Mesendoderm (in vitro differentiated cells): ENCODE measurements around the gene SYNE2.

Experiments
- DNase-seq: peaks from one replicate; pipeline ENCODE4 v3.0.0; 2013
- H2AK5ac ChIP-seq: 2 replicates; pipeline ENCODE4 v1.6.1; 2013; ENCODE audit warnings: low read length, inconsistent platforms
- H2BK120ac ChIP-seq: 2 replicates; pipeline ENCODE4 v1.6.1; 2013; ENCODE audit warnings: low read depth, mild to moderate bottlenecking, low read length, moderate library complexity, mixed read lengths
- H2BK15ac ChIP-seq: replicated peaks from 2 replicates; pipeline ENCODE4 v1.6.1; 2013; ENCODE audit warnings: low read depth, mild to moderate bottlenecking, moderate library complexity
- H2BK5ac ChIP-seq: 2 replicates; pipeline ENCODE4 v1.6.1; 2013; ENCODE audit warnings: low read length, inconsistent platforms
- H3K18ac ChIP-seq: 2 replicates; pipeline ENCODE4 v1.6.1; 2013; ENCODE audit warnings: mild to moderate bottlenecking, low read length, mixed read lengths
- H3K23ac ChIP-seq: one replicate; pipeline ENCODE4 v1.6.1; 2013; ENCODE audit warnings: low read length
- H3K27ac ChIP-seq: 2 replicates; pipeline ENCODE4 v1.5.1; 2013; ENCODE audit warnings: low read depth, mild to moderate bottlenecking, inconsistent platforms, low read length, moderate library complexity
- H3K27me3 ChIP-seq: 2 replicates; pipeline ENCODE4 v1.6.1; 2013; ENCODE audit warnings: low read length, control low read depth, mild to moderate bottlenecking, inconsistent platforms; ENCODE audit not compliant: insufficient read depth, poor library complexity
- H3K36me3 ChIP-seq: 2 replicates; pipeline ENCODE4 v1.6.1; 2013; ENCODE audit warnings: low read length, inconsistent platforms; ENCODE audit not compliant: control insufficient read depth, insufficient read depth
- H3K4ac ChIP-seq: one replicate; pipeline ENCODE4 v1.6.1; 2013; ENCODE audit warnings: low read depth, mild to moderate bottlenecking, low read length, moderate library complexity
- H3K4me1 ChIP-seq: 2 replicates; pipeline ENCODE4 v1.6.1; 2013; ENCODE audit warnings: low read depth, low read length, inconsistent platforms; ENCODE audit not compliant: control insufficient read depth
- H3K4me2 ChIP-seq: 2 replicates; pipeline ENCODE4 v1.6.1; 2013; ENCODE audit warnings: low read length
- H3K4me3 ChIP-seq: 2 replicates; pipeline ENCODE4 v1.5.1; 2013; ENCODE audit warnings: mild to moderate bottlenecking, low read length
- H3K56ac ChIP-seq: one replicate; pipeline ENCODE4 v1.6.1; 2013; ENCODE audit warnings: low read length
- H3K79me1 ChIP-seq: 2 replicates; pipeline ENCODE4 v1.6.1; 2013; ENCODE audit warnings: low read length, inconsistent platforms
- H3K79me2 ChIP-seq: 2 replicates; pipeline ENCODE4 v1.6.1; 2013; ENCODE audit warnings: mild to moderate bottlenecking, low read length; ENCODE audit not compliant: control insufficient read depth, insufficient read depth
- H3K9ac ChIP-seq: 2 replicates; pipeline ENCODE4 v1.6.1; 2013; ENCODE audit warnings: low read length, inconsistent platforms
- H4K5ac ChIP-seq: one replicate; pipeline ENCODE4 v1.6.1; 2013; ENCODE audit warnings: low read length
- H4K8ac ChIP-seq: one replicate; pipeline ENCODE4 v1.6.1; 2013; ENCODE audit warnings: low read depth, mild to moderate bottlenecking, control low read depth, low read length, moderate library complexity
- whole genome bisulfite sequencing: extraction: QIAGEN DNeasy Blood & Tissue Kit; methylation state at CpG from one replicate; pipeline ENCODE4 v1.1.7; 2013; ENCODE audit warnings: low lambda C conversion rate, missing lambda C conversion rate; ENCODE audit not compliant: insufficient coverage; ENCODE audit errors: extremely low coverage; 5-methylcytosine and 5-hydroxymethylcytosine counted together

SYNE2 gene

GRCh38 chr14:64060199-64060545 lies 207.4 kb downstream of the SYNE2 start:
- H3K56ac ChIP-seq: no peak overlapping the region
- no peaks in the 10 kb centered on the region for H3K79me1 ChIP-seq
- no peak overlapping the region for H2AK5ac ChIP-seq
- no peak overlapping the region for H3K4me2 ChIP-seq
- no peak overlapping the region for H3K4ac ChIP-seq
- H3K4me1 ChIP-seq: peaks cover 2% of the 10 kb centered on the region
- no peak overlapping the region for H3K18ac ChIP-seq
- H4K5ac ChIP-seq: no peak overlapping the region
- no peak overlapping the region for H3K23ac ChIP-seq
- H3K79me2 ChIP-seq: no peaks in the 10 kb centered on the region
- DNase-seq: no peak
- H3K27ac ChIP-seq: no peak overlapping the region
- H3K9ac ChIP-seq: no peak overlapping the region
- no peak overlapping the region for H4K8ac ChIP-seq
- no peak overlapping the region for H2BK15ac ChIP-seq
- H2BK120ac ChIP-seq: no peak overlapping the region
- H3K27me3 ChIP-seq: no peaks in the 10 kb centered on the region
- no CpG with 5 or more reads among the region's 1 CpG for WGBS
- H3K4me3 ChIP-seq: no peak overlapping the region
- H2BK5ac ChIP-seq: no peak overlapping the region
- no peaks in the 10 kb centered on the region for H3K36me3 ChIP-seq

- no peak overlapping the region for H3K56ac ChIP-seq
- H4K8ac ChIP-seq: no peak overlapping the region
- no CpG with 5 or more reads among the region's 5 CpGs for WGBS
- no peak overlapping the region for H3K18ac ChIP-seq
- no peak overlapping the region for H3K9ac ChIP-seq
- H3K4me1 ChIP-seq: peaks cover 2% of the 10 kb centered on the region
- H2BK15ac ChIP-seq: no peak overlapping the region
- H3K27me3 ChIP-seq: no peaks in the 10 kb centered on the region
- H3K79me2 ChIP-seq: no peaks in the 10 kb centered on the region
- H3K79me1 ChIP-seq: no peaks in the 10 kb centered on the region
- H2BK5ac ChIP-seq: no peak overlapping the region
- no peaks in the 10 kb centered on the region for H3K36me3 ChIP-seq
- no peak overlapping the region for H3K4me2 ChIP-seq
- no peak overlapping the region for H2BK120ac ChIP-seq
- H3K27ac ChIP-seq: no peak overlapping the region
- H4K5ac ChIP-seq: peak overlapping the region; percentile 26
- no peak overlapping the region for H3K23ac ChIP-seq
- no peak overlapping the region for H2AK5ac ChIP-seq
- H3K4ac ChIP-seq: no peak overlapping the region
- no peak overlapping the region for H3K4me3 ChIP-seq
- DNase-seq: peak; percentile 94
These were observed 207.9 kb downstream of the SYNE2 start for GRCh38 chr14:64060648-64061096.

GRCh38 chr14:64061115-64061514 lies 208.3 kb downstream of the SYNE2 start:
- Histone ChIP-seq H3K56ac (no peak overlapping the region), H3K18ac (no peak overlapping the region), H3K27me3 (no peaks in the 10 kb centered on the region), H3K36me3 (no peaks in the 10 kb centered on the region), H3K79me1 (no peaks in the 10 kb centered on the region), H3K4me2 (no peak overlapping the region), H3K23ac (no peak overlapping the region), H3K4me1 (peaks cover 2% of the 10 kb centered on the region), H3K27ac (no peak overlapping the region), H3K4me3 (no peak overlapping the region), H2AK5ac (no peak overlapping the region), H2BK5ac (no peak overlapping the region), H2BK120ac (no peak overlapping the region), H3K79me2 (no peaks in the 10 kb centered on the region), H4K8ac (no peak overlapping the region), H2BK15ac (no peak overlapping the region), H3K4ac (no peak overlapping the region), H4K5ac (peak overlapping the region; percentile 26), H3K9ac (no peak overlapping the region)
- no peak for DNase-seq
- no CpG with 5 or more reads among the region's 1 CpG for WGBS

- Histone ChIP-seq H3K4me2 (no peak overlapping the region), H3K36me3 (no peaks in the 10 kb centered on the region), H3K9ac (no peak overlapping the region), H3K18ac (no peak overlapping the region), H4K5ac (no peak overlapping the region), H3K4ac (no peak overlapping the region), H3K4me1 (peaks cover 2% of the 10 kb centered on the region), H3K27me3 (no peaks in the 10 kb centered on the region), H2BK120ac (no peak overlapping the region), H3K79me1 (no peaks in the 10 kb centered on the region), H3K79me2 (no peaks in the 10 kb centered on the region), H4K8ac (no peak overlapping the region), H2BK5ac (no peak overlapping the region), H3K4me3 (no peak overlapping the region), H3K27ac (no peak overlapping the region), H2BK15ac (no peak overlapping the region), H2AK5ac (no peak overlapping the region), H3K56ac (no peak overlapping the region), H3K23ac (no peak overlapping the region)
- 100% methylated on average over 1 of the region's 1 CpG for WGBS
- no peak for DNase-seq
These were observed 208.9 kb downstream of the SYNE2 start for GRCh38 chr14:64061706-64062105.

- H3K4me1 ChIP-seq: peaks cover 2% of the 10 kb centered on the region
- no peak overlapping the region for H3K4me3 ChIP-seq
- no peak overlapping the region for H2BK5ac ChIP-seq
- H3K4ac ChIP-seq: no peak overlapping the region
- H3K23ac ChIP-seq: peak overlapping the region; percentile 20
- H3K18ac ChIP-seq: no peak overlapping the region
- H3K27me3 ChIP-seq: no peaks in the 10 kb centered on the region
- H2BK120ac ChIP-seq: no peak overlapping the region
- H3K27ac ChIP-seq: no peak overlapping the region
- no peak overlapping the region for H3K4me2 ChIP-seq
- no peak overlapping the region for H2BK15ac ChIP-seq
- no peak overlapping the region for H3K9ac ChIP-seq
- H4K8ac ChIP-seq: no peak overlapping the region
- no peak overlapping the region for H4K5ac ChIP-seq
- peak overlapping the region; percentile 19 for H3K56ac ChIP-seq
- H2AK5ac ChIP-seq: no peak overlapping the region
- H3K36me3 ChIP-seq: no peaks in the 10 kb centered on the region
- no peaks in the 10 kb centered on the region for H3K79me1 ChIP-seq
- no peaks in the 10 kb centered on the region for H3K79me2 ChIP-seq
- no peak for DNase-seq
- 100% methylated on average over 1 of the region's 7 CpGs for WGBS
These were observed 209.7 kb downstream of the SYNE2 start for GRCh38 chr14:64062381-64063115.

- Histone ChIP-seq H3K4me1 (peaks cover 2% of the 10 kb centered on the region), H3K36me3 (no peaks in the 10 kb centered on the region), H4K5ac (no peak overlapping the region), H3K4me2 (no peak overlapping the region), H2BK5ac (no peak overlapping the region), H3K9ac (no peak overlapping the region), H2BK120ac (no peak overlapping the region), H3K18ac (no peak overlapping the region), H2BK15ac (no peak overlapping the region), H3K27me3 (no peaks in the 10 kb centered on the region), H3K27ac (no peak overlapping the region), H3K4ac (no peak overlapping the region), H3K4me3 (no peak overlapping the region), H3K56ac (no peak overlapping the region), H2AK5ac (no peak overlapping the region), H3K79me1 (no peaks in the 10 kb centered on the region), H4K8ac (no peak overlapping the region), H3K23ac (no peak overlapping the region), H3K79me2 (no peaks in the 10 kb centered on the region)
- no peak for DNase-seq
- WGBS: no CpG with 5 or more reads among the region's 2 CpGs
These were observed 211.6 kb downstream of the SYNE2 start for GRCh38 chr14:64064447-64064846.
